ENCODE measurements around the gene TSPEAR.

TSPEAR gene

GRCh38 chr21:44527983-44528633, 183.3 kb downstream of the TSPEAR start:
- no peak for DNase-seq (ENCODE audit: low read depth in 2 of 2)

DNA sequence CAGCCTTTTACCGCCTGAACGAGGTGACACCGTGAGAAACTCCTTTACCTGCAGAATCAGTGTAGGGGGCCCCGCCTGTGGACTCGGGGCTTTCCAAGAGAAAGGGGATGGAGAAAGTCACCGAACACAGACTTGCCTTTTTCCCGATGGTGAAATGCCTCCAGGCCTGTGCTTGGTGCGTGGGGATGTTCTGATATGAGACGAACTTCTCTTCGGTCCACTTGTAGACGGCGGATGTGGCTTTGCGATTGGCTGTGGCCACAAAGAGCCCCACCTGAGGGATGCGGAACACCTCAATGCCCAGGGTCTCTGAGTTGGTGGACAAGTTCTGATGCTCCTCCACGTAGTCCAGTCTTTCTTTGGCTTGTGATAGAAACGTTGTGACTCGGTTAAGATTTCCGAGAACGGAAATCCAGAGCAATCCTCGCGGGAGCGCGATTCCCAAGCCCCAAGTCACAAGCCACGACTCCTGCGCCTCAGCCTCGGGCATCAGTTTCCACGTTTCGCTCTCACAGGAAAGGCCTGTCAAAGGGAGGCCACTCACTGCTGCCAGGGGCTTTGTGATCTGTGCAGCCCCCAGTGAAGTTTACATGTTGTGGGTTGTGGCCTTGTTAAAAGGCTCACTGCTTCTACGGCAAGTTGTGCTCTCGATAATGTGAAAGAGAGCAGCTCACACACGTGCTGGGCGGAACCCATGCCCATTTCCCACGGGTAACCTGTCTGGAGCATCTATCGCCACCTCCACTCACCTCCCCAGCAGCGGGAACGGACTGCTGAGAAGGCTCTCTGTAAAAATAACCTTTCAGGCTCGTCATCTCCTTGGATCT, 184.0 kb downstream of the TSPEAR start:
- DNase-seq (ENCODE audit: low read depth in 2 of 2), result no peak

- DNase-seq (ENCODE audit: low read depth in 2 of 2), result no peak
Observed at GRCh38 chr21:44526096-44526997, 185.0 kb downstream of the TSPEAR start.

- no peak for DNase-seq (ENCODE audit: low read depth in 2 of 2)
Observed at GRCh38 chr21:44525391-44526095, 185.8 kb downstream of the TSPEAR start.

DNA sequence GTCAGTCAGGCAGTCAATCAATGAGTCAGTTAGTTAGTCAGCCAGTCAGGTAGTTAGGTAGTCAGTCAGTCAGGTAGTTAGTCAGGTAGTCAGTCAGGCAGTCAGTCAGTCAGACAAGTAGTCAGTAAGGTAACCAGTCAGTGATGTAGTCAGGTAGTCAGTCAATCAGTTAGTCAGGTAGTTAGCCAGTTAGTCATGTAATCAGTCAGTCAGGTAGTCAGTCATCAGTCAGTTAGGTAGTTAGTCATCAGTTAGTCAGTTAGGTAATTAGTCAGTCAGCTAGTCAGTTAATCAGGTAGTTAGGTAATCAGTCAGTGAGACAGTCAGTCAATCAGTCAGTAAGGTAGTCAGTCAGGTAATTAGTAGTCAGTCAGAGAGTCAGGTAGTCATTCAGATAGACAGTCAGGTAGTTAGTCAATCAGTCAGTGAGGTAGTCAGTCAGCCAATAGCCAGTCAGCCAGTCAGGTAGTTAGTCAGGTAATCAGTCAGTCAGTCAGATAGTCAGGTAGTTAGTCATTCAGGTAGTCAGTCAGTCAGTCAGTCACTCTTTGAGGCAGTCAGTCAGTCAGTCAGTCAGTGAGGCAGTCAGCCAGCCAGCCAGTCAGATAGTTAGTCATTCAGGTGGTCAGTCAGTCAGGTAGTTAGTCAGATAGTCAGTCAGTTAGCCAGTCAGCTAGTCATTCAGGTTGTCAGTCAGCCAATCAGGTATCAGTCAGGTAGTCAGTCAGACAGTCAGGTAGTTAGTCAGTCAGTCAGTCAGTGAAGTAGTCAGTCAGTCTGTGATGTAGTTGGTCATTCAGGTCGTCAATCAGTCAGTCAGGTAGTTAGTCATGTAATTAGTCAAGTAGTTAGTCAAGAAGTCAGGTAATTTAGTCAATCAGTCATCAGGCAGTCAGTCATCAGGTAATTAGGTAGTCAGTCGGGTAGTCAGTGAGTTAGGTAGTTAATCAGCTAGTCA, 186.7 kb downstream of the TSPEAR start:
- no peak for DNase-seq (ENCODE audit: low read depth in 2 of 2)

- DNase-seq (ENCODE audit: low read depth in 2 of 2), result no peak
Observed at GRCh38 chr21:44523567-44524413, 187.6 kb downstream of the TSPEAR start.

DNA sequence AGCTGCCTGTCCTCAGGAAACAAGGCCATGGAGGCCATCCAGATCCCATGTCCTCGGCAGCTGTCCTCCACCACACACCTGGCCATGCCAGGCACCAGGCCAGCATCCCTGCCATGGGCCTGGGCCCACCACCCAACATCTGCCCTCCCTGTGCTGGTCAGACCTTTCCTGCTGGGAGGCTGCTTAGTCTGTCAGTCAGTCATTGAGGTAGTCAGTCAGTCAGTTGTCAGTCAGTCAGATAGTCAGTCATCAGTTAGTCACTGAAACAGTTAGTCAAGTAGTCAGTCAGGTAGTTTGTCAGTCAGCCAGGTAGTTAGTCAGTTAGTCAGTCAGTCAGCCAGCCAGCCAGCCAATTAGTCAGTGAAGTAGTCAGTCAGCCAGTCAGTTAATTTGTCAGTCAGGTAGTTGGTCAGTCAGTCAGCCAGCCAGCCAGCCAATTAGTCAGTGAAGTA, 188.6 kb downstream of the TSPEAR start:
- DNase-seq (ENCODE audit: low read depth in 2 of 2), result no peak

DNA sequence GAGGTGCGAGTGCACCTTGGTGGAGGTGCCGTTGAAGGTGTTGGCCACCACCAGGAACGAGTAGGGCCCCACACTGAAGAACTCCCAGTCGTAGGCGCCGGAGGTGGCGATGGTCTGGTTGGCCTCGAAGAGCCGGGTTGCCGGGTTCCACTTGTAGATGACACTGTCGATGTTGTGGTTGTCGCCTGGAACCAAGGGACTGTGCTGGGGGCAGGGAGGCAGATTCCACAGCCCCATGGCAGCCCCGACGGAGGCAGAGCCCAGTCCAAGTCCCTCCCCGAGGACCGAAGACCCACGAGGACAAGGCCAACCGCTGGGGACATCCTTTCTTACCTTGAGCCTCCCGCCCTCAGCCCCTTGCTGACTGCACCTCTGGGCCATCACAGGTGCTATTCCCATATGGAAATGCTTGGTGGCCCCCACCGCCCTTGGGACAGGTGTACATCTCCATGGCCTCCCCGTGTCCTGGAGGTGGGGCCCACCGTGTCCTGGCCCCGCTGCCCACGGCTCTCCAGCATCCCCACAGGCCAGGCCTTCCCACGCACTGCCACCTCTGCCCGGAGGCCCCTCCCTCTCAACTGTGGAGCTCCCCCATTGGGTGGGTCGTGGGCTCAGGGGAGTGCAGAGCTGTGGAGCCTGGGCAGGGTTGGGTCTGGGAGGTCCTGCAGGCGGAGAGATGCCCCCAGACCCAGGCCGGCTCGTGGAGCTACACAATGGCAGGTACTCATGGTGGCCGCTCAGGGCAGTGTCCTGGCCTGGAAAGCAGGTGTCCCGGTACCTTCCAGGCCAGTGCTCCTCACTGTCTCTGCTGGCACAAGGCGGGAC, 189.2 kb downstream of the TSPEAR start:
- no peak for DNase-seq (ENCODE audit: low read depth in 2 of 2)

GRCh38 chr21:44521301-44521927, 190.0 kb downstream of the TSPEAR start:
- no peak for DNase-seq (ENCODE audit: low read depth in 2 of 2)

GRCh38 chr21:44520326-44521300, 190.8 kb downstream of the TSPEAR start:
- DNase-seq (ENCODE audit: low read depth in 2 of 2), result no peak

GRCh38 chr21:44519346-44520325, 191.7 kb downstream of the TSPEAR start:
- no peak for DNase-seq (ENCODE audit: low read depth in 2 of 2)

- no peak for DNase-seq (ENCODE audit: low read depth in 2 of 2)
Observed at GRCh38 chr21:44518686-44519085, 192.7 kb downstream of the TSPEAR start.

DNA sequence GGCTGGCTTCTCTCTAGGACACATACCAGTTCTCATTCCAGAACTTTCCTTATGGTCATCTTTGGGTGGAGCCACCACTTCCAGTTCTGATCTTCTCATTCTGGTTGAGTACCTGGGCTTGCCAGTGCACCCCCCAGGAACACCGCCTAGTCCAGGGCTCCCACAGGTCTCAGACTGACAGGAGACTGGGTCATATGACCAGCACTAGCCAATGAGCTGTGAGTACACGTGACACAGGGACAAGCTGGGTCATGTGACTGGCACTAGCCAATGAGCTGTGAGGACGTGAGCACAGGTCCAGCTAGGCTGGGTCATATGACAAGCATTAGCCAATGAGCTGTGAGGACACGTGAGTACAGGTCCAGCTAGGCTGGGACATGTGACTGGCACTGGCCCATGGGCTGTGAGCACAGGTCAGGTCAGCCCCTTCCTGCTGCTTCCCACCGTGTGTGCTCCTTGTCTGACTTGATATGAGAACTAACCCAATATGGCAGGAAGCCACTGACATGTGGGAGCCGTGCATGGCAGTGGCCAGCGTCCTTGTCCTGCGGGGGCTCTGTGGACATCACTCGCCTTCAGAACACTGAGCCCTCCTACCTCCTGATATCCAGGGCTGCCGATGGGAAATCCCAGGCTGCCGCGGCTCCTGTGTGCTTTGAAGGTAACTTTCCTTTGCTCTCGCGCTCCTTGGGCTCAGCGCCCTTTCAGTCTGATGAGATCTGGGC, 194.0 kb downstream of the TSPEAR start:
- no peak for DNase-seq (ENCODE audit: low read depth in 2 of 2)

GRCh38 chr21:44516828-44517174, 194.6 kb downstream of the TSPEAR start:
- DNase-seq (ENCODE audit: low read depth in 2 of 2), result no peak

- DNase-seq (ENCODE audit: low read depth in 2 of 2), result no peak
Observed at GRCh38 chr21:44516342-44516741, 195.0 kb downstream of the TSPEAR start.
